DOHH2 (cell line): Measurements from ENCODE around the gene TGFBR2.

Source experiments
- H3F3A ChIP-seq: fragments of 200-600 bp; sonication (generic), shearing (Covaris generic); 2 replicates; pipeline ENCODE4 v1.6.0; 2016; ENCODE audit warnings: antibody characterized with exemption, mild to moderate bottlenecking; ENCODE audit not compliant: control insufficient read depth, insufficient read depth
- H3K27ac ChIP-seq: fragments of 200-600 bp; sonication (generic); 2 replicates; pipeline ENCODE4 v1.5.1; 2014; ENCODE audit warnings: low read depth, mild to moderate bottlenecking, low read length, moderate library complexity
- H3K27me3 ChIP-seq: fragments of 200-600 bp; sonication (generic); 2 replicates; pipeline ENCODE4 v1.6.1; 2014; ENCODE audit warnings: mild to moderate bottlenecking, low read length, mixed read lengths; ENCODE audit not compliant: control insufficient read depth
- H3K36me3 ChIP-seq: fragments of 200-600 bp; sonication (generic); 2 replicates; pipeline ENCODE4 v1.6.1; 2014; ENCODE audit warnings: mild to moderate bottlenecking, low read length, moderate library complexity, mixed read lengths; ENCODE audit not compliant: control insufficient read depth
- H3K4me1 ChIP-seq: fragments of 200-600 bp; sonication (generic); 2 replicates; pipeline ENCODE4 v1.6.1; 2014; ENCODE audit warnings: mild to moderate bottlenecking, low read length, mixed read lengths; ENCODE audit not compliant: control insufficient read depth
- H3K4me2 ChIP-seq: fragments of 200-600 bp; sonication (generic); 2 replicates; pipeline ENCODE4 v1.6.0; 2014; ENCODE audit warnings: mild to moderate bottlenecking, low read length, moderate library complexity
- H3K4me3 ChIP-seq: fragments of 200-600 bp; sonication (generic); 2 replicates; pipeline ENCODE4 v1.5.1; 2014; ENCODE audit warnings: mild to moderate bottlenecking, low read length, mixed read lengths
- H3K79me2 ChIP-seq: fragments of 200-600 bp; sonication (generic); 2 replicates; pipeline ENCODE4 v1.6.1; 2014; ENCODE audit warnings: mild to moderate bottlenecking, low read length, mixed read lengths; ENCODE audit not compliant: control insufficient read depth
- H3K9me2 ChIP-seq: fragments of 200-600 bp; sonication (generic); replicated peaks from 2 replicates; pipeline ENCODE4 v1.6.1; 2014; ENCODE audit warnings: mild to moderate bottlenecking, low read length, mixed read lengths; ENCODE audit not compliant: control insufficient read depth
- H3K9me3 ChIP-seq: fragments of 200-600 bp; sonication (generic); 2 replicates; pipeline ENCODE4 v1.6.1; 2014; ENCODE audit warnings: antibody characterized with exemption, low read length, mixed read lengths; ENCODE audit not compliant: control insufficient read depth, insufficient read depth
- H4K20me1 ChIP-seq: fragments of 200-600 bp; sonication (generic); 2 replicates; pipeline ENCODE4 v1.6.0; 2014; ENCODE audit warnings: low read depth, mild to moderate bottlenecking, antibody characterized with exemption, low read length, moderate library complexity; ENCODE audit not compliant: control insufficient read depth, insufficient read depth
- EZH2phosphoT487 ChIP-seq: fragments of 200-600 bp; sonication (generic); IDR thresholded peaks from 2 replicates; pipeline ENCODE4 v1.6.1; 2017; ENCODE audit warnings: borderline replicate concordance, mild to moderate bottlenecking, antibody characterized with exemption, low read length, moderate library complexity, mixed read lengths
- TF ChIP-seq, protein P1 (sequence below): fragments of 200-600 bp; sonication (generic); IDR thresholded peaks from one replicate; pipeline ENCODE4 v1.5.1; 2014; ENCODE audit warnings: antibody characterized with exemption, mild to moderate bottlenecking, low read depth, low read length; ENCODE audit not compliant: poor library complexity, severe bottlenecking

The TGFBR2 gene

DNA sequence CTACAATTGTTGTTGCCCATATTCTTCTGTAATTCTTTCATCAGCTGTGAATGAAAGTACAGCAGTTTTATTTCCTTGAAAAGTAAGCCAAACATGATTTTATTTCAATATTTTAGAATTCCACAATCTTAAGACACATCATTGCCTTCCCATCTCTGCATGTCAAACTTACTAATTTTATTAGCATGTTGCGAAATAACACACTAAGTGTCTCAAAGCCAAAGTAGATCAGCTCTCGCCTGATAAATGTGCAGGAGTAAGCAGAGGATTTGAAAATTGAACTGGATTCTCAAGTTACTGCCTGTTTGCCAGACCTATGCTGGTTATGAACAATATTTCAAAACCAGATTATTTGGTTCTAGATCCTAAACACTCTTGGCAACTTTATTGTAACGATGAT is 25.7 kb downstream of the TGFBR2 start:
- Histone ChIP-seq H4K20me1 (no peaks in the 10 kb centered on the region), H3F3A (0 out of 2 replicates have a peak, but pooled peaks cover 6% of the 10 kb centered on the region), H3K36me3 (peaks cover 20% of the 10 kb centered on the region), H3K4me2 (no peak overlapping the region; the same call in 1 of the 2 replicates), H3K79me2 (peaks cover 72% of the 10 kb centered on the region), H3K4me3 (no peak overlapping the region), H3K27ac (no peak overlapping the region), H3K27me3 (no peaks in the 10 kb centered on the region), H3K4me1 (peaks cover 97% of the 10 kb centered on the region), H3K9me2 (no peaks in the 10 kb centered on the region), H3K9me3 (no peaks in the 10 kb centered on the region)
- TF ChIP-seq EZH2phosphoT487, result no peak
- TF ChIP-seq, protein P1, sequence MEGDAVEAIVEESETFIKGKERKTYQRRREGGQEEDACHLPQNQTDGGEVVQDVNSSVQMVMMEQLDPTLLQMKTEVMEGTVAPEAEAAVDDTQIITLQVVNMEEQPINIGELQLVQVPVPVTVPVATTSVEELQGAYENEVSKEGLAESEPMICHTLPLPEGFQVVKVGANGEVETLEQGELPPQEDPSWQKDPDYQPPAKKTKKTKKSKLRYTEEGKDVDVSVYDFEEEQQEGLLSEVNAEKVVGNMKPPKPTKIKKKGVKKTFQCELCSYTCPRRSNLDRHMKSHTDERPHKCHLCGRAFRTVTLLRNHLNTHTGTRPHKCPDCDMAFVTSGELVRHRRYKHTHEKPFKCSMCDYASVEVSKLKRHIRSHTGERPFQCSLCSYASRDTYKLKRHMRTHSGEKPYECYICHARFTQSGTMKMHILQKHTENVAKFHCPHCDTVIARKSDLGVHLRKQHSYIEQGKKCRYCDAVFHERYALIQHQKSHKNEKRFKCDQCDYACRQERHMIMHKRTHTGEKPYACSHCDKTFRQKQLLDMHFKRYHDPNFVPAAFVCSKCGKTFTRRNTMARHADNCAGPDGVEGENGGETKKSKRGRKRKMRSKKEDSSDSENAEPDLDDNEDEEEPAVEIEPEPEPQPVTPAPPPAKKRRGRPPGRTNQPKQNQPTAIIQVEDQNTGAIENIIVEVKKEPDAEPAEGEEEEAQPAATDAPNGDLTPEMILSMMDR, result no peak

DNA sequence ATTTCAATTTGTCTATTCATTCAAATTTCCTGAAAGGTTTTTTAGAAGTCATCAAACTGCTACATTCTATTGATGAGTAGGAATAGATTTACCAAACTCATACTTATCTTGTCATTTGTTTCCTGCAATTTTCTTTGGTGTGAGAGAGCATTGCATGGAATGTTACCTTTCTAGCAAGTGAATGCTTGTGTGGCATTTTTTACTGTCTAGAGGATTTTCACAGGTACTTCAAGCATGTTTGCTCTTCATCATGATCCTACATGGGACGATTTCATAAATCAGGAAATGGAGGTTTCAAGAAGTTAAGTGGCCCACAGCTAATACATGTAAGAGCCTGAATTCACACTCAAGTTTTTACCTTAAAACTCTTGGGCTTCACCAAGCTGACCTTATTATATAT is 26.1 kb downstream of the TGFBR2 start:
- Histone ChIP-seq H3K4me1 (peaks cover 97% of the 10 kb centered on the region), H3K27ac (no peak overlapping the region), H3K4me2 (no peak overlapping the region), H3K36me3 (peaks cover 20% of the 10 kb centered on the region), H3K9me2 (no peaks in the 10 kb centered on the region), H3K27me3 (no peaks in the 10 kb centered on the region), H4K20me1 (no peaks in the 10 kb centered on the region), H3K4me3 (no peak overlapping the region), H3F3A (peaks cover 7% of the 10 kb centered on the region; the same call in 1 of the 2 replicates), H3K9me3 (no peaks in the 10 kb centered on the region), H3K79me2 (peaks cover 77% of the 10 kb centered on the region)
- TF ChIP-seq, protein P1, result no peak
- TF ChIP-seq EZH2phosphoT487, result no peak

DNA sequence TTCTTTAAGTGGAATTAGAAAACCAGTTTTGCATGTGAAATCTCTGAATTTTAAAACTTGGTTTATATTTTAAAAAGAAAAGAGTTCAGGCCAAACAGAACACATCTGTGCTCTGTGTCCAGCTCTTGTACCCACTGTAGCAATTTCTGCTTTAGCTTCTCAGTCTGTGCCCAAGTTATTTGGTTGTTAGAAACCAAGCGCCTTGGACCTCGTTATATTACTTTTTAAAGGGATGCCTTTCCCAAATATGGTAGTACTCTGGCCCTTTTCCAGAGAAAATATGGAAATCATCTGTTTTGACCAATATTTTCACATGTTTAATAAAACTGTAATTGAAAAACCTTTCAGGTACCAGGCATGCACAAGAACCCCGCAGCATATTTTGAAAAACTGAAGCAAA is 27.3 kb downstream of the TGFBR2 start:
- peaks cover 19% of the 10 kb centered on the region for H3K36me3 ChIP-seq
- H3K9me3 ChIP-seq, result no peaks in the 10 kb centered on the region
- no peak overlapping the region for H3K4me2 ChIP-seq
- H3K9me2 ChIP-seq, result no peaks in the 10 kb centered on the region
- no peak for TF ChIP-seq EZH2phosphoT487
- TF ChIP-seq, protein P1, result no peak
- no peak overlapping the region for H3K4me3 ChIP-seq
- H3K27ac ChIP-seq, result no peak overlapping the region
- H3K4me1 ChIP-seq, result peaks cover 97% of the 10 kb centered on the region
- peaks cover 82% of the 10 kb centered on the region for H3K79me2 ChIP-seq
- H4K20me1 ChIP-seq, result no peaks in the 10 kb centered on the region
- no peaks in the 10 kb centered on the region for H3K27me3 ChIP-seq
- peaks cover 12% of the 10 kb centered on the region; the same call in 1 of the 2 replicates for H3F3A ChIP-seq
